Stimulated activated CD4-positive, alpha-beta T cell treated with anti-CD3 and anti-CD28 coated beads, Interleukin-4, amount 100 ng/mL, for 24 hours (primary cell): ENCODE results near the gene MADD.
"Not testable (repeated sequence)": the region's sequence is repeated elsewhere in the genome, so short reads cannot be mapped to it uniquely, and the experiment has no call there.

Experiments used
- DNase-seq: peaks from one replicate; pipeline ENCODE4 v3.0.0-alpha.2; 2020

MADD gene

GRCh38 chr11:47326198-47326597, 56.3 kb downstream of the MADD start:
- no peak for DNase-seq

- DNase-seq = no peak
These were observed 57.1 kb downstream of the MADD start for GRCh38 chr11:47327025-47327424.

- no peak for DNase-seq
These were observed 58.0 kb downstream of the MADD start for GRCh38 chr11:47327949-47328348.

- no peak for DNase-seq
These were observed 58.8 kb downstream of the MADD start for GRCh38 chr11:47328449-47329390.

GRCh38 chr11:47329431-47329986, 59.6 kb downstream of the MADD start:
- no peak for DNase-seq

GRCh38 chr11:47329987-47330931, 60.3 kb downstream of the MADD start:
- no peak for DNase-seq

- no peak for DNase-seq
These were observed 61.7 kb downstream of the MADD start for GRCh38 chr11:47331454-47332302.

GRCh38 chr11:47332303-47332711, 62.4 kb downstream of the MADD start:
- DNase-seq = no peak

GRCh38 chr11:47332791-47333525, 63.0 kb downstream of the MADD start:
- no peak for DNase-seq

- DNase-seq = no peak
These were observed 63.6 kb downstream of the MADD start for GRCh38 chr11:47333526-47333845.

GRCh38 chr11:47333886-47334443, 64.0 kb downstream of the MADD start:
- DNase-seq = no peak

- not testable (repeated sequence) for DNase-seq
These were observed 64.9 kb downstream of the MADD start for GRCh38 chr11:47334699-47335411.

- no peak for DNase-seq
These were observed 65.8 kb downstream of the MADD start for GRCh38 chr11:47335733-47336132.

GRCh38 chr11:47336595-47336994, 66.7 kb downstream of the MADD start:
- DNase-seq = no peak

- no peak for DNase-seq
These were observed 67.4 kb downstream of the MADD start for GRCh38 chr11:47337229-47337924.

- no peak for DNase-seq
These were observed 68.7 kb downstream of the MADD start for GRCh38 chr11:47338396-47339241.

GRCh38 chr11:47340010-47340409, 70.1 kb downstream of the MADD start:
- no peak for DNase-seq

- DNase-seq = no peak
These were observed 71.2 kb downstream of the MADD start for GRCh38 chr11:47340980-47341775.
